GM12878 (cell line): Measurements from ENCODE around the gene DNAJC2. TPM values are rescaled to one million over a fixed set of nuclear protein-coding genes. Genes with fewer than 3 reads are reported as not detected.

Experiments used
- ASH2L ChIP-seq: fragments of 300-600, 200-600 bp; sonication (generic); IDR thresholded peaks from 2 replicates; pipeline ENCODE4 v1.6.1; 2017; ENCODE audit warnings: low read depth, mild to moderate bottlenecking, borderline replicate concordance
- CBFB ChIP-seq: IDR thresholded peaks from 2 replicates; pipeline ENCODE4 v1.6.1; 2016; ENCODE audit warnings: antibody characterized with exemption, low read depth
- CHD4 ChIP-seq: fragments of 200-600 bp; sonication (generic); IDR thresholded peaks from 2 replicates; pipeline ENCODE4 v1.6.1; 2016; ENCODE audit warnings: mild to moderate bottlenecking
- DPF2 ChIP-seq: fragments of 450-650 bp; IDR thresholded peaks from 2 replicates; pipeline ENCODE4 v1.6.1; 2017; ENCODE audit warnings: mild to moderate bottlenecking
- EED ChIP-seq: sonication (generic); IDR thresholded peaks from 2 replicates; pipeline ENCODE4 v1.6.1; 2016; ENCODE audit warnings: antibody characterized with exemption, low read depth
- POLR2A ChIP-seq: IDR thresholded peaks from 2 replicates; pipeline ENCODE4 v1.6.1; 2011; ENCODE audit warnings: low read depth, mild to moderate bottlenecking, low read length
- RBBP5 ChIP-seq: fragments of 200-600 bp; sonication (generic); conservative IDR thresholded peaks from 2 replicates; pipeline ENCODE4 v1.6.1; 2016
- SIN3A ChIP-seq: IDR thresholded peaks from 2 replicates; pipeline ENCODE4 v1.6.1; 2012; ENCODE audit warnings: low read depth, low read length, improper control_type of control experiment
- SUZ12 ChIP-seq: fragments of 200-600 bp; sonication (generic); IDR thresholded peaks from one replicate; pipeline ENCODE4 v1.6.1; 2018; ENCODE audit warnings: antibody characterized with exemption, mild to moderate bottlenecking; ENCODE audit not compliant: unreplicated experiment
- ZNF384 ChIP-seq: IDR thresholded peaks from 2 replicates; pipeline ENCODE4 v1.6.1; 2012; ENCODE audit warnings: low read depth, mild to moderate bottlenecking, low read length, improper control_type of control experiment, borderline replicate concordance
- polyA plus RNA-seq, 11 experiments: library from polyadenylated mRNA; depleted of rRNA in 4 of 11; unstranded in 6 of 11; stranded (reverse) in 5 of 11; fragments of >200 nt; fragmentation: Nextera tagmentation in 4 of 11; fragmentation: Illumina TruSeq in 1 of 11; extraction: Ambion mirVana in 4 of 11; extraction: Trizol in 1 of 11; gene quantifications; 1 replicate in 1 of 11; 2 replicates in 10 of 11; pipeline versions ENCODE4 v1.2.1 to v1.2.3, GENCODE V29; 2011 to 2016; ENCODE audit warnings: inconsistent platforms in 2 of 11, missing spikeins in 2 of 11, low read depth in 1 of 11
- total RNA-seq, 4 experiments: library from RNA; depleted of rRNA in 3 of 4; stranded (reverse); fragments of >200 nt in 3 of 4; fragmentation: Illumina TruSeq in 1 of 4; extraction: Trizol in 1 of 4; gene quantifications; 2 replicates each; pipeline versions ENCODE4 v1.2.1 to v1.2.3, GENCODE V29; 2013 to 2021
- TF ChIP-seq, protein P1 (sequence below): fragments of 450-650 bp; IDR thresholded peaks from 2 replicates; pipeline ENCODE4 v1.6.1; 2017; ENCODE audit warnings: mild to moderate bottlenecking, moderate library complexity
- TF ChIP-seq, protein P2 (sequence below): fragments of 450-650 bp; formaldehyde crosslinking; IDR thresholded peaks from 2 replicates; pipeline ENCODE4 v1.4.0; 2022; ENCODE audit warnings: mild to moderate bottlenecking, moderate library complexity
- TF ChIP-seq, protein P3 (sequence below): fragments of 450-650 bp; IDR thresholded peaks from 2 replicates; pipeline ENCODE4 v1.6.1; 2017; ENCODE audit warnings: borderline replicate concordance
- TF ChIP-seq, protein P4 (sequence below): fragments of 450-650 bp; IDR thresholded peaks from 2 replicates; pipeline ENCODE4 v1.6.1; 2017; ENCODE audit warnings: mild to moderate bottlenecking, moderate library complexity
- TF ChIP-seq, protein P5 (sequence below): IDR thresholded peaks from 2 replicates; pipeline ENCODE4 v1.6.1; 2011; ENCODE audit warnings: low read depth, mild to moderate bottlenecking, low read length, moderate library complexity, borderline replicate concordance; ENCODE audit errors: extremely low read depth

Gene DNAJC2
- total and polyA plus RNA-seq, 10 of the 15 experiments (the other 5 are each of a cell fraction or from before 2014, with no cell fraction given) = 18.2 to 63.1 (median 30.6) TPM

DNA sequence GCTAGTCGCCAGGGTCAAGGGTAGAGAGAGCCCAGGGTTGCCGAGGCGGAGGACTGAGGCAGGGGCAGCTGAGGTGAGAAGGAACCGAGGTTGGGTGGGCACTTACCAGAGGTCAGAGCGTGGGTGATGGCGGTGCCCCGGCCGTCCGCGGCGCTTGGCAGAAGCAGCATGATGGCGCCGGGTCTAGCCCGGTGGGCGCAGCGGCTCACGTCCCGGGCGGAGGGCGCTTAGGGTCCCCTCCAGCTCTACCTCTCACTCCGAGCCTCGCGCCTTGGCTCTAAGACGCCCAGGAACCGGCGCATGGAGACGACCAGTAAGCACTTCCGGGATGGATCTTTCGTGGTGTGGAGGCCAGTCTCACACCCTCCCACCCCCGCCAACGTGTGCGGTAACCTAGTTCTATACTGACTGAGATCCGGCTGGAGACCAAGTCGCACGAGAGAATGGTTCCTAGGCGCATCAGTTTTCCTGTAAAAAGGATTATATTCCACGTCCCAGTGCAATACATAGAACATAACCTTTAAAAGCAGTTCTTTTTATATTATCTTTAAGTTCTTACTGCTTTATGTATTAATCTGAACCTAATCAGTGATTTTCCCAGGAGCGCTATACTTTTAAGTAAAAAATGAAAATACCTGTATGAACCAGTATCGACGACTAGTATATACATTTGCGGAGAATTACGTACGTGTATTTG lies at the start of gene DNAJC2 (continued):
- TF ChIP-seq, protein P1, sequence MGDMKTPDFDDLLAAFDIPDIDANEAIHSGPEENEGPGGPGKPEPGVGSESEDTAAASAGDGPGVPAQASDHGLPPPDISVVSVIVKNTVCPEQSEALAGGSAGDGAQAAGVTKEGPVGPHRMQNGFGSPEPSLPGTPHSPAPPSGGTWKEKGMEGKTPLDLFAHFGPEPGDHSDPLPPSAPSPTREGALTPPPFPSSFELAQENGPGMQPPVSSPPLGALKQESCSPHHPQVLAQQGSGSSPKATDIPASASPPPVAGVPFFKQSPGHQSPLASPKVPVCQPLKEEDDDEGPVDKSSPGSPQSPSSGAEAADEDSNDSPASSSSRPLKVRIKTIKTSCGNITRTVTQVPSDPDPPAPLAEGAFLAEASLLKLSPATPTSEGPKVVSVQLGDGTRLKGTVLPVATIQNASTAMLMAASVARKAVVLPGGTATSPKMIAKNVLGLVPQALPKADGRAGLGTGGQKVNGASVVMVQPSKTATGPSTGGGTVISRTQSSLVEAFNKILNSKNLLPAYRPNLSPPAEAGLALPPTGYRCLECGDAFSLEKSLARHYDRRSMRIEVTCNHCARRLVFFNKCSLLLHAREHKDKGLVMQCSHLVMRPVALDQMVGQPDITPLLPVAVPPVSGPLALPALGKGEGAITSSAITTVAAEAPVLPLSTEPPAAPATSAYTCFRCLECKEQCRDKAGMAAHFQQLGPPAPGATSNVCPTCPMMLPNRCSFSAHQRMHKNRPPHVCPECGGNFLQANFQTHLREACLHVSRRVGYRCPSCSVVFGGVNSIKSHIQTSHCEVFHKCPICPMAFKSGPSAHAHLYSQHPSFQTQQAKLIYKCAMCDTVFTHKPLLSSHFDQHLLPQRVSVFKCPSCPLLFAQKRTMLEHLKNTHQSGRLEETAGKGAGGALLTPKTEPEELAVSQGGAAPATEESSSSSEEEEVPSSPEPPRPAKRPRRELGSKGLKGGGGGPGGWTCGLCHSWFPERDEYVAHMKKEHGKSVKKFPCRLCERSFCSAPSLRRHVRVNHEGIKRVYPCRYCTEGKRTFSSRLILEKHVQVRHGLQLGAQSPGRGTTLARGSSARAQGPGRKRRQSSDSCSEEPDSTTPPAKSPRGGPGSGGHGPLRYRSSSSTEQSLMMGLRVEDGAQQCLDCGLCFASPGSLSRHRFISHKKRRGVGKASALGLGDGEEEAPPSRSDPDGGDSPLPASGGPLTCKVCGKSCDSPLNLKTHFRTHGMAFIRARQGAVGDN = peak; percentile 70
- peak; percentile 84; the same call in 1 of the 2 replicates for TF ChIP-seq CBFB
- TF ChIP-seq SUZ12 = no peak
- TF ChIP-seq ZNF384 = no peak
- peak; percentile 93; the same call in 1 of the 2 replicates for TF ChIP-seq ASH2L
- no peak for TF ChIP-seq CHD4
- TF ChIP-seq, protein P2, sequence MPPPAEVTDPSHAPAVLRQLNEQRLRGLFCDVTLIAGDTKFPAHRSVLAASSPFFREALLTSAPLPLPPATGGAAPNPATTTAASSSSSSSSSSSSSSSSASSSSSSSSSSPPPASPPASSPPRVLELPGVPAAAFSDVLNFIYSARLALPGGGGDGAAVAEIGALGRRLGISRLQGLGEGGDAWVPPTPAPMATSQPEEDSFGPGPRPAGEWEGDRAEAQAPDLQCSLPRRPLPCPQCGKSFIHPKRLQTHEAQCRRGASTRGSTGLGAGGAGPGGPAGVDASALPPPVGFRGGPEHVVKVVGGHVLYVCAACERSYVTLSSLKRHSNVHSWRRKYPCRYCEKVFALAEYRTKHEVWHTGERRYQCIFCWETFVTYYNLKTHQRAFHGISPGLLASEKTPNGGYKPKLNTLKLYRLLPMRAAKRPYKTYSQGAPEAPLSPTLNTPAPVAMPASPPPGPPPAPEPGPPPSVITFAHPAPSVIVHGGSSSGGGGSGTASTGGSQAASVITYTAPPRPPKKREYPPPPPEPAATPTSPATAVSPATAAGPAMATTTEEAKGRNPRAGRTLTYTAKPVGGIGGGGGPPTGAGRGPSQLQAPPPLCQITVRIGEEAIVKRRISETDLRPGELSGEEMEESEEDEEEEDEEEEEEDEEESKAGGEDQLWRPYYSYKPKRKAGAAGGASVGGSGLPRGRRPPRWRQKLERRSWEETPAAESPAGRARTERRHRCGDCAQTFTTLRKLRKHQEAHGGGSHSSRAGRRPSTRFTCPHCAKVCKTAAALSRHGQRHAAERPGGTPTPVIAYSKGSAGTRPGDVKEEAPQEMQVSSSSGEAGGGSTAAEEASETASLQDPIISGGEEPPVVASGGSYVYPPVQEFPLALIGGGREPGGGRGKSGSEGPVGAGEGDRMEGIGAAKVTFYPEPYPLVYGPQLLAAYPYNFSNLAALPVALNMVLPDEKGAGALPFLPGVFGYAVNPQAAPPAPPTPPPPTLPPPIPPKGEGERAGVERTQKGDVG (CRISPR knock-in tag) = no peak
- TF ChIP-seq SIN3A = peak; percentile 92
- TF ChIP-seq EED = peak; percentile 67
- peak; percentile 37; the same call in 1 of the 2 replicates for TF ChIP-seq DPF2
- TF ChIP-seq, protein P3, sequence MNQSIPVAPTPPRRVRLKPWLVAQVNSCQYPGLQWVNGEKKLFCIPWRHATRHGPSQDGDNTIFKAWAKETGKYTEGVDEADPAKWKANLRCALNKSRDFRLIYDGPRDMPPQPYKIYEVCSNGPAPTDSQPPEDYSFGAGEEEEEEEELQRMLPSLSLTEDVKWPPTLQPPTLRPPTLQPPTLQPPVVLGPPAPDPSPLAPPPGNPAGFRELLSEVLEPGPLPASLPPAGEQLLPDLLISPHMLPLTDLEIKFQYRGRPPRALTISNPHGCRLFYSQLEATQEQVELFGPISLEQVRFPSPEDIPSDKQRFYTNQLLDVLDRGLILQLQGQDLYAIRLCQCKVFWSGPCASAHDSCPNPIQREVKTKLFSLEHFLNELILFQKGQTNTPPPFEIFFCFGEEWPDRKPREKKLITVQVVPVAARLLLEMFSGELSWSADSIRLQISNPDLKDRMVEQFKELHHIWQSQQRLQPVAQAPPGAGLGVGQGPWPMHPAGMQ = no peak
- TF ChIP-seq, protein P4, sequence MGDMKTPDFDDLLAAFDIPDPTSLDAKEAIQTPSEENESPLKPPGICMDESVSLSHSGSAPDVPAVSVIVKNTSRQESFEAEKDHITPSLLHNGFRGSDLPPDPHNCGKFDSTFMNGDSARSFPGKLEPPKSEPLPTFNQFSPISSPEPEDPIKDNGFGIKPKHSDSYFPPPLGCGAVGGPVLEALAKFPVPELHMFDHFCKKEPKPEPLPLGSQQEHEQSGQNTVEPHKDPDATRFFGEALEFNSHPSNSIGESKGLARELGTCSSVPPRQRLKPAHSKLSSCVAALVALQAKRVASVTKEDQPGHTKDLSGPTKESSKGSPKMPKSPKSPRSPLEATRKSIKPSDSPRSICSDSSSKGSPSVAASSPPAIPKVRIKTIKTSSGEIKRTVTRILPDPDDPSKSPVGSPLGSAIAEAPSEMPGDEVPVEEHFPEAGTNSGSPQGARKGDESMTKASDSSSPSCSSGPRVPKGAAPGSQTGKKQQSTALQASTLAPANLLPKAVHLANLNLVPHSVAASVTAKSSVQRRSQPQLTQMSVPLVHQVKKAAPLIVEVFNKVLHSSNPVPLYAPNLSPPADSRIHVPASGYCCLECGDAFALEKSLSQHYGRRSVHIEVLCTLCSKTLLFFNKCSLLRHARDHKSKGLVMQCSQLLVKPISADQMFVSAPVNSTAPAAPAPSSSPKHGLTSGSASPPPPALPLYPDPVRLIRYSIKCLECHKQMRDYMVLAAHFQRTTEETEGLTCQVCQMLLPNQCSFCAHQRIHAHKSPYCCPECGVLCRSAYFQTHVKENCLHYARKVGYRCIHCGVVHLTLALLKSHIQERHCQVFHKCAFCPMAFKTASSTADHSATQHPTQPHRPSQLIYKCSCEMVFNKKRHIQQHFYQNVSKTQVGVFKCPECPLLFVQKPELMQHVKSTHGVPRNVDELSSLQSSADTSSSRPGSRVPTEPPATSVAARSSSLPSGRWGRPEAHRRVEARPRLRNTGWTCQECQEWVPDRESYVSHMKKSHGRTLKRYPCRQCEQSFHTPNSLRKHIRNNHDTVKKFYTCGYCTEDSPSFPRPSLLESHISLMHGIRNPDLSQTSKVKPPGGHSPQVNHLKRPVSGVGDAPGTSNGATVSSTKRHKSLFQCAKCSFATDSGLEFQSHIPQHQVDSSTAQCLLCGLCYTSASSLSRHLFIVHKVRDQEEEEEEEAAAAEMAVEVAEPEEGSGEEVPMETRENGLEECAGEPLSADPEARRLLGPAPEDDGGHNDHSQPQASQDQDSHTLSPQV = 0 out of 2 replicates have a peak, but pooled peaks have one; percentile 22
- TF ChIP-seq, protein P5, sequence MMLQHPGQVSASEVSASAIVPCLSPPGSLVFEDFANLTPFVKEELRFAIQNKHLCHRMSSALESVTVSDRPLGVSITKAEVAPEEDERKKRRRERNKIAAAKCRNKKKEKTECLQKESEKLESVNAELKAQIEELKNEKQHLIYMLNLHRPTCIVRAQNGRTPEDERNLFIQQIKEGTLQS = no peak
- peak; percentile 94 for TF ChIP-seq POLR2A
- 0 out of 2 replicates have a peak, but pooled peaks have one; percentile 30 for TF ChIP-seq RBBP5
